Bronchial epithelial cell (primary cell): ENCODE data around the gene ABHD6. TPM values are rescaled to one million over a fixed set of nuclear protein-coding genes. Genes with fewer than 3 reads are reported as not detected.

ENCODE experiments used
- DNase-seq: peaks from one replicate; pipeline ENCODE4 v3.0.0-alpha.2; 2010; ENCODE audit warnings: low read depth
- FAIRE-seq: peaks from 2 replicates; lab custom pipeline; 2011; peaks lifted over from hg19 to GRCh38; lab: Jason Lieb, UNC
- H3K27me3 ChIP-seq: 2 replicates; pipeline ENCODE4 v1.5.1; 2011; ENCODE audit warnings: low read length; ENCODE audit not compliant: control insufficient read depth, insufficient read depth
- H3K36me3 ChIP-seq: 2 replicates; pipeline ENCODE4 v1.5.1; 2011; ENCODE audit warnings: low read length; ENCODE audit not compliant: control insufficient read depth, insufficient read depth
- H3K4me3 ChIP-seq: 2 replicates; pipeline ENCODE4 v1.5.1; 2011; ENCODE audit warnings: mild to moderate bottlenecking, low read depth, low read length, control low read depth
- CTCF ChIP-seq: IDR thresholded peaks from 2 replicates; pipeline ENCODE4 v1.5.1; 2011; ENCODE audit warnings: mild to moderate bottlenecking, moderate library complexity, low read length, control low read depth, inconsistent platforms; ENCODE audit not compliant: insufficient read depth, severe bottlenecking
- total RNA-seq: library from RNA; depleted of rRNA; stranded (reverse); fragments of >200 nt; gene quantifications from 2 replicates; pipeline ENCODE4 v1.2.1, GENCODE V29; 2014

ABHD6 gene
- total RNA-seq, 1 donor from 2014 or later: 7.1 TPM

DNA sequence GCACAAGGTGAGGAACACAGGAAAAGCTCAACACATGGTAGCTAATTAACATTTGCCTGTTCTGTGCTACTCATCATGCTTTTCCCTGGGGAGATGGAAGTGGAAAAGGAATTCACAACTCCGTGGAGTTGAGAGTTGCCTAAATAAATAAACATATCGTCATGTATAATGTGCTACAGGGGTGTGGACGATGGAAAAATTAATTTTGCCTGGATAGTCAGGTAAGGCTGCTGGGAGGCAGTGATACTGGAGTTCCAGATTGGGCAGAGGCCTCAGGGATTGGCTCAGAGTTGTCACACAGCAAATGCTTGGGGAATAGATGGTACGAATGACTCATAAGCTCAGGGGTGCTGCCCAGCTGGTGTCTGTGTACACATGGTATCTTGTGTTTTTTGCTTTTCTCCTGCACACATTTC, 3.1 kb upstream of the ABHD6 start:
- no peak overlapping the region for H3K4me3 ChIP-seq

DNA sequence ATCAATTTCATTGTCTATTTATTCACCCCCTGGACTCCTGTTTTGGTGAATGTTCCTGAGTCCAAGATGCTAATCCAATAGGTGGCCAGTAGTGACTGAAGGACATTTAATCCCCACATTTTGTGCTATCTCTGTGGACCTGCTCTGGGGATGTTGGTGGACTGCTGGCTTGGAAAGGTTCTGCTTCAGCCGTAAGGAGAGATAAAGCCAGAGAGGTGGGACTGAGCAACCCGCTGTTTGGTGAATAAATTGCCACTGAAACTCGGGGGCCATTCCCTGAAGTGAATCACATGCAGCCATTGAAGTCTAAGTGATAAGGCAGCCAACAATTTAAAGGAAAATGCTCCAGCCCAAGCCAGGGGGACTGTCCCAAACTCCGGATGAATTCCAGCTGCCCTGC, 1.6 kb upstream of the ABHD6 start:
- FAIRE-seq: peak; percentile 18
- DNase-seq: no peak
- H3K36me3 ChIP-seq: no peaks in the 10 kb centered on the region
- no peak overlapping the region for H3K4me3 ChIP-seq
- no peak for TF ChIP-seq CTCF
- H3K27me3 ChIP-seq: no peaks in the 10 kb centered on the region

More for the DNA sequence above, 3.1 kb upstream of the ABHD6 start:
- no peaks in the 10 kb centered on the region for H3K36me3 ChIP-seq
- DNase-seq (peak; percentile 68), FAIRE-seq (no peak)
- no peaks in the 10 kb centered on the region for H3K27me3 ChIP-seq
- no peak for TF ChIP-seq CTCF

DNA sequence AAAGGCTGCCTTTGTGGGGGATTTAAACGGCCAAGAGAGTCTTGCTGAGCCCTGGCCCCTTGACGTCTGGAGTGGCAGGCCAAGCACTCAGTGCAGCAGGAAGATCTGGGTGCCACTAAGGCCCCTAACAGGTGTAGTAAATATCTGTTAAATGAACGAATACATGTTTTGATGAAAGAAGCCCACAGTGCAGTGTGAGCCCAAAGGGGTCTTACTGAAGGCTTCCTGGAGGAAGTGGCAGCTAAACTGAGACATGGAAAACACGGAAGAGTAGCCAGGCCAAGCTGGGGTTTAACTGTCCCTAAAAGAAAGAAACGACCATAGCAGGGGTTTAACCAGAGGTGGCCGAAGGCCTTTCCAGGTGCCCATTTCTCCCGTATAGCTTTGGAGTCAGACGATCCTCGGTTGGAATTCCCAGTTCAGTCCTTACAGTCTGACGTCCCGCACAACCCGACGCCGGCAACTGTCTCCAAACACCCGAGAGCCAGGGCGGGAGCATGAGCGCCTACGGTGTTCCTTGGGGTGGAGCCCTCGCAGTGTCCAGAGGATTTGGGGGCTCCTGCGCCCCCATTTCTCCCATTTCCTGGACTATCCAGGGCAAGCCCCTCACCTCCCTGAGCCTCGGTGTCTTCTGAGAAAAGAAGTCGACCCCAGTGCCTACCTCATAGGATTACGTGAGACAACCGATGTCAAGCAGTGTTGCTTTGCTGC, 910 bp upstream of the ABHD6 start:
- FAIRE-seq: no peak
- Histone ChIP-seq H3K36me3 (no peaks in the 10 kb centered on the region), H3K27me3 (no peaks in the 10 kb centered on the region), H3K4me3 (peak overlapping the region; percentile 78)
- no peak for DNase-seq
- no peak for TF ChIP-seq CTCF

DNA sequence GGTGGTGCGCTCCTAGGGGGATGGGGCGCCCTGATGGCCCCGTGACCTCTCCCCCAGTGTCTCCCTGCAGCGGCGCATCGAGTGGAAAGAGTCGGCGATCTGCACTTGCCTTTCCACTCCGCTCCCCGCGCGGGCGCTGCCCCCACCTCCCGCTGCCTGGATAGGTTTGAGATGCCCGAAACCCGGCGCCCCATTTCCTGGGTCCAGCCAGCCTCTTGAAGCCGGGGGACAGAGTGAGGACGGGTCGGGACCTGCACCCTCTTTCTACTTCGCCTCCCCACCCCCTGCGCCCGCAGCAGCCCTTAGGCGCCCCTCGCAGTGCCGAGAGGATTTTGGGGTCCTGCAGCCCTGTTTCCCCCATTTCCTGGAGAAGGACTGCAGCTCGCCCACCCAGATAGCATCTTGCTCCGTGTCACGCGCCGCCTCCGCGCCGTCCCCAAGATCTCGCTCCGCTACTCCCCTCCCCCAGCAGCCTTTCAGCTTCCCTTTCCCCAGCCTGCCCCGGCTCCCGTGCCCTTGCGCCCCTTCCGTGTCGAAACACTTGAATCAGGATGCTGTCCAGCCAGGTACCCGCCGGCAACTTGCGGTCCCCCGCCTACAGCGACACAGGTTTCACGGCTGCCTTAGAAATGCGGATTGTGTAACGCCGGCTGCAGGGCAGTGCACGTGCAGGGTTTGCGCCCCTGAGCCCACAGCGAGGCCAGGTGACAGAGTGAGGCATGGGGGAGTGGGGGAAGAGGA, 519 bp downstream of the ABHD6 start:
- TF ChIP-seq CTCF: no peak
- no peak for FAIRE-seq
- H3K27me3 ChIP-seq: no peaks in the 10 kb centered on the region
- H3K36me3 ChIP-seq: no peaks in the 10 kb centered on the region
- peak overlapping the region; percentile 78 for H3K4me3 ChIP-seq
- no peak for DNase-seq

DNA sequence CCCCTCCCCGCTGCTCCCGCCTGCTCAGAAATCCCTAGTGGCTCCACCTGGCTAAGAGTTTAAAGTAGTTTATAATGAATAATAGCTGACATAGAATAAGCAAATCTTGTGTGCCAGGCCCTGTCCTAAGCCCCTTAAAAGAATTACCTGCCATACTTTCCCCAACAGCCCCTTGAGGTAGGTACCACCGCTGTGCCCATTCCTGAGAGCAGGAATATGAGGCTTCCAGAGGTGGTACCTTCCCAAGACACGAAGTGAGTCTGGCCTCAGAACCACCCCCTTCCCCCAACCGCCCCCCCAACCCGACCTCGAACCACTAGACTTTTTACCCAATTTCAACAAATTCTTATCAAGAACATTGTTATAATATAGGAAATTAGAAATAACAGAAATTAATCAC, 1.2 kb downstream of the ABHD6 start:
- Histone ChIP-seq H3K36me3 (no peaks in the 10 kb centered on the region), H3K4me3 (no peak overlapping the region), H3K27me3 (no peaks in the 10 kb centered on the region)
- no peak for TF ChIP-seq CTCF
- no peak for DNase-seq
- no peak for FAIRE-seq
